Endothelial cell of umbilical vein (primary cell): ENCODE measurements around the gene EYS. TPM values are rescaled to one million over a fixed set of nuclear protein-coding genes. Genes with fewer than 3 reads are reported as not detected.

ENCODE experiments used
- BruUV-seq: library from RNA; stranded (reverse); fragments of 400-500 nt; replicated peaks from 2 replicates; lab custom pipeline; 2021; lab: Mats Ljungman, UMichigan
- CTCF ChIA-PET: fragments of 300-600, 350-600 bp; sonication (Branson Sonifier 250); formaldehyde crosslinking; loops from one replicate; lab custom pipeline; 2021; ENCODE audit warnings: antibody characterized with exemption, inconsistent platforms; lab: Charles Lee
- POLR2A ChIA-PET: fragments of 300-600, 350-600 bp; sonication (Branson Sonifier 250); formaldehyde crosslinking; loops from one replicate; lab custom pipeline; 2021; ENCODE audit warnings: antibody characterized with exemption, inconsistent platforms; lab: Charles Lee
- DNase-seq: peaks from one replicate; pipeline ENCODE4 v3.0.0-alpha.2; 2011; ENCODE audit warnings: low read depth, low spot score
- FAIRE-seq: peaks from 2 replicates; lab custom pipeline; 2011; peaks lifted over from hg19 to GRCh38; lab: Jason Lieb, UNC
- H2AFZ ChIP-seq: 2 replicates; pipeline ENCODE4 v1.6.0; 2012; ENCODE audit warnings: low read depth, low read length, control low read depth, inconsistent platforms
- H3K27ac ChIP-seq: 2 replicates; pipeline ENCODE4 v1.5.1; 2011; ENCODE audit warnings: low read depth, mild to moderate bottlenecking, control low read depth, low read length, moderate library complexity; ENCODE audit not compliant: insufficient read depth
- H3K27me3 ChIP-seq, 2 experiments: 2 replicates each; pipeline versions ENCODE4 v1.6.0 to v1.6.1; 2011; ENCODE audit warnings: low read length in 2 of 2, mixed read lengths in 1 of 2; ENCODE audit not compliant: control insufficient read depth in 2 of 2, insufficient read depth in 2 of 2
- H3K36me3 ChIP-seq, 2 experiments: 2 replicates in 1 of 2; 3 replicates in 1 of 2; pipeline ENCODE4 v1.5.1; 2011; ENCODE audit warnings: low read length in 2 of 2, mild to moderate bottlenecking in 1 of 2, moderate library complexity in 1 of 2; ENCODE audit not compliant: control insufficient read depth in 2 of 2, insufficient read depth in 2 of 2; ENCODE audit errors: extremely low read depth in 1 of 2
- H3K4me1 ChIP-seq: 3 replicates; pipeline ENCODE4 v1.5.1; 2011; ENCODE audit warnings: mild to moderate bottlenecking, low read length; ENCODE audit not compliant: control insufficient read depth, insufficient read depth; ENCODE audit errors: extremely low read depth
- H3K4me2 ChIP-seq: 2 replicates; pipeline ENCODE4 v1.6.1; 2011; ENCODE audit warnings: low read length, control low read depth, mixed read lengths; ENCODE audit not compliant: insufficient read depth
- H3K4me3 ChIP-seq, 3 experiments: fragments of 200-600 bp in 1 of 3; sonication (generic), shearing (Covaris generic) in 1 of 3; replicated peaks in 1 of 3; 2 replicates each; pipeline ENCODE4 v1.5.1; 2011 to 2016; ENCODE audit warnings: control low read depth in 3 of 3, low read length in 3 of 3, mild to moderate bottlenecking in 2 of 3, inconsistent platforms in 1 of 3, low read depth in 1 of 3, moderate library complexity in 1 of 3; ENCODE audit not compliant: insufficient read depth in 1 of 3
- H3K79me2 ChIP-seq: 2 replicates; pipeline ENCODE4 v1.6.0; 2012; ENCODE audit warnings: low read length, inconsistent platforms; ENCODE audit not compliant: control insufficient read depth, insufficient read depth
- H3K9ac ChIP-seq: replicated peaks from 2 replicates; pipeline ENCODE3; 2011; ENCODE audit warnings: low read length, control low read depth; ENCODE audit not compliant: insufficient read depth; ENCODE audit errors: extremely low read depth
- H3K9me1 ChIP-seq: replicated peaks from 3 replicates; pipeline ENCODE4 v1.6.0; 2011; ENCODE audit warnings: mild to moderate bottlenecking, low read length; ENCODE audit not compliant: control insufficient read depth, insufficient read depth; ENCODE audit errors: extremely low read depth
- H3K9me3 ChIP-seq: replicated peaks from 2 replicates; pipeline ENCODE4 v1.5.1; 2012; ENCODE audit warnings: low read length, inconsistent platforms; ENCODE audit not compliant: control insufficient read depth, insufficient read depth
- H4K20me1 ChIP-seq: replicated peaks from 2 replicates; pipeline ENCODE3; 2011; ENCODE audit warnings: mild to moderate bottlenecking, low read length; ENCODE audit not compliant: control insufficient read depth, insufficient read depth; ENCODE audit errors: extremely low read depth
- EZH2 ChIP-seq: IDR thresholded peaks from 2 replicates; pipeline ENCODE4 v1.6.1; 2012; ENCODE audit warnings: borderline replicate concordance, low read depth, mild to moderate bottlenecking, moderate library complexity, low read length, inconsistent platforms; ENCODE audit not compliant: severe bottlenecking
- FOS ChIP-seq: IDR thresholded peaks from 2 replicates; pipeline ENCODE4 v1.6.1; 2011; ENCODE audit warnings: mild to moderate bottlenecking, low read length, moderate library complexity, borderline replicate concordance; ENCODE audit not compliant: insufficient read depth
- GATA2 ChIP-seq: IDR thresholded peaks from 2 replicates; pipeline ENCODE4 v1.7.0; 2011; ENCODE audit warnings: low read depth, mild to moderate bottlenecking, moderate library complexity, mixed read lengths, low read length; ENCODE audit not compliant: insufficient read length, insufficient read depth
- JUN ChIP-seq: IDR thresholded peaks from 2 replicates; pipeline ENCODE4 v1.6.1; 2011; ENCODE audit warnings: borderline replicate concordance, low read depth; ENCODE audit not compliant: insufficient read length, insufficient read depth
- MYC ChIP-seq: IDR thresholded peaks from one replicate; pipeline ENCODE4 v1.6.1; 2011; ENCODE audit warnings: mild to moderate bottlenecking, low read depth, low read length
- POLR2A ChIP-seq: IDR thresholded peaks from 2 replicates; pipeline ENCODE4 v1.6.1; 2012; ENCODE audit warnings: low read depth, mild to moderate bottlenecking, control low read depth, low read length
- POLR2AphosphoS5 ChIP-seq: IDR thresholded peaks from 2 replicates; pipeline ENCODE4 v1.6.1; 2012; ENCODE audit warnings: low read depth, mild to moderate bottlenecking, control low read depth, low read length, moderate library complexity; ENCODE audit not compliant: insufficient read depth
- dilution Hi-C: fragments of 300-500 bp; cut with MboI; formaldehyde crosslinking; loops from one replicate; pipeline ENCODE4 v1.15.0; 2019; ENCODE audit warnings: low sequenced_read_pairs; ENCODE audit not compliant: extremely low pct_ligation_motif_present
- intact Hi-C: fragments of 100-400 bp; cut with micrococcal nuclease; formaldehyde crosslinking; loops from one replicate; pipeline ENCODE4 v1.10.0; 2022
- polyA plus RNA-seq, 4 experiments: library from polyadenylated mRNA; depleted of rRNA in 3 of 4; stranded (reverse) in 3 of 4; unstranded in 1 of 4; fragments of >200 nt; gene quantifications; 2 replicates each; pipeline versions ENCODE4 v1.2.1 to v1.2.3, GENCODE V29; 2011 to 2012; ENCODE audit warnings: missing spikeins in 1 of 4
- total RNA-seq: library from RNA; stranded (reverse); gene quantifications from 2 replicates; pipeline ENCODE4 v1.2.3, GENCODE V29; 2021
- TF ChIP-seq, protein P1 (sequence below): IDR thresholded peaks from 2 replicates; pipeline ENCODE4 v1.6.1; 2011; ENCODE audit not compliant: insufficient read depth, insufficient read length
- TF ChIP-seq, protein P2 (sequence below), 2 donors: IDR thresholded peaks; 1 replicate in 1 of 2; 2 replicates in 1 of 2; pipeline ENCODE4 v1.5.1; 2011; ENCODE audit warnings: low read length in 2 of 2, mild to moderate bottlenecking in 2 of 2, moderate library complexity in 2 of 2, control low read depth in 1 of 2, inconsistent platforms in 1 of 2, low read depth in 1 of 2; ENCODE audit not compliant: insufficient read depth in 1 of 2; ENCODE audit errors: extremely low read depth in 1 of 2

The EYS gene
- total and polyA plus RNA-seq, 2 donors (not counting 3 experiments of a cell fraction or from before 2014, with no cell fraction given) = 0.01 to 0.27 TPM

DNA sequence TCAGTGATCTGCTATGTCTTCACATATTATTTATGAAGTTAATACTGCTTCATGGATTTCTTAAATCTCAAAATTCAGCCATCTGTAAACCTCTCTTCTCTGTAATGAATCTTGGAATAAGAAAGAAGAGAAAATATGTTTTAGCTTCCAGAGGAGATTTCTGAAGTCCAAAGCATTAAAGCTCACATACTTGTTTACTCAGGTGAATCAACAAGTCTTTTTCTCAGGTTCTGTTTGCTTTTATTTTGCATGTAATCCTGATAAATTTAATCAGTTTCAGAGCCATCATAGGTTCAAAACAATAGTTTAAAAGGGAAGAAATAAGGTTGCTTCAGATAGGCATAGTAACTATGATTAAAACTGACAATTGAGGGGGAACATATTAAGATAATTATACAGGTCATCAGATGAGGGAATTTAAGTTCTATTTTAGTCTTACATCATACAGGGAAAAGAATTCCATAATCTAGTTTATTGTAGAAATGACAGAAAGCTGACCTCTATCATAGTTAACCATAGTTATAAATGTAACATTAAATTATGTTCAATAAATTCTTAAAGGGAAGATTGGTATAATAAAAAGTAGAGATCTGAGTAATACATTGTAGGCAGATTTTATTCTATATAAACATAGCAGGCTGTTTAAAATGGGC lies 716.2 kb downstream of the EYS start:
- no peak overlapping the region for H3K4me2 ChIP-seq
- no peaks in the 10 kb centered on the region for H3K36me3 ChIP-seq
- no peak overlapping the region for H3K27ac ChIP-seq
- FAIRE-seq = peak; percentile 4
- no peak overlapping the region for H3K9ac ChIP-seq
- CTCF ChIA-PET = no interaction called here
- H3K9me1 ChIP-seq = no peaks in the 10 kb centered on the region
- DNase-seq = no peak
- dilution Hi-C loops (no loop called here), intact Hi-C loops (no loop called here)
- no peaks in the 10 kb centered on the region for H3K27me3 ChIP-seq
- H2AFZ ChIP-seq = no peak overlapping the region
- H4K20me1 ChIP-seq = no peaks in the 10 kb centered on the region
- POLR2A ChIA-PET = no interaction called here
- H3K4me3 ChIP-seq = no peak overlapping the region
- BruUV-seq = no TSS peak
- TF ChIP-seq, protein P1, sequence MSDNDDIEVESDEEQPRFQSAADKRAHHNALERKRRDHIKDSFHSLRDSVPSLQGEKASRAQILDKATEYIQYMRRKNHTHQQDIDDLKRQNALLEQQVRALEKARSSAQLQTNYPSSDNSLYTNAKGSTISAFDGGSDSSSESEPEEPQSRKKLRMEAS = no peak
- TF ChIP-seq GATA2 = no peak
- TF ChIP-seq FOS = no peak
- TF ChIP-seq POLR2AphosphoS5 = no peak
- TF ChIP-seq POLR2A = no peak
- no peak for TF ChIP-seq MYC
- TF ChIP-seq EZH2 = no peak
- TF ChIP-seq, protein P2, sequence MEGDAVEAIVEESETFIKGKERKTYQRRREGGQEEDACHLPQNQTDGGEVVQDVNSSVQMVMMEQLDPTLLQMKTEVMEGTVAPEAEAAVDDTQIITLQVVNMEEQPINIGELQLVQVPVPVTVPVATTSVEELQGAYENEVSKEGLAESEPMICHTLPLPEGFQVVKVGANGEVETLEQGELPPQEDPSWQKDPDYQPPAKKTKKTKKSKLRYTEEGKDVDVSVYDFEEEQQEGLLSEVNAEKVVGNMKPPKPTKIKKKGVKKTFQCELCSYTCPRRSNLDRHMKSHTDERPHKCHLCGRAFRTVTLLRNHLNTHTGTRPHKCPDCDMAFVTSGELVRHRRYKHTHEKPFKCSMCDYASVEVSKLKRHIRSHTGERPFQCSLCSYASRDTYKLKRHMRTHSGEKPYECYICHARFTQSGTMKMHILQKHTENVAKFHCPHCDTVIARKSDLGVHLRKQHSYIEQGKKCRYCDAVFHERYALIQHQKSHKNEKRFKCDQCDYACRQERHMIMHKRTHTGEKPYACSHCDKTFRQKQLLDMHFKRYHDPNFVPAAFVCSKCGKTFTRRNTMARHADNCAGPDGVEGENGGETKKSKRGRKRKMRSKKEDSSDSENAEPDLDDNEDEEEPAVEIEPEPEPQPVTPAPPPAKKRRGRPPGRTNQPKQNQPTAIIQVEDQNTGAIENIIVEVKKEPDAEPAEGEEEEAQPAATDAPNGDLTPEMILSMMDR (IDR thresholded peaks at IDR 0.05; ENCODE audit: extremely low read depth in 1 of 2, insufficient read depth in 1 of 2, low read depth in 1 of 2, low read length in 2 of 2) = no peak
- TF ChIP-seq JUN = no peak
- H3K9me3 ChIP-seq = no peaks in the 10 kb centered on the region
- H3K79me2 ChIP-seq = no peaks in the 10 kb centered on the region
- no peaks in the 10 kb centered on the region for H3K4me1 ChIP-seq
